Peyer's patch (tissue), 4 donors: Measurements from ENCODE around the gene MGLL.

ENCODE experiments used
- CTCF ChIP-seq, 6 experiments: fragments of 450-650 bp in 4 of 6; fragments of 200-600 bp in 2 of 6; sonication (generic) in 1 of 6; IDR thresholded peaks; one replicate each; pipeline ENCODE4 v1.5.1; 2017 to 2019; ENCODE audit warnings: antibody characterized with exemption in 6 of 6, mild to moderate bottlenecking in 3 of 6, moderate library complexity in 1 of 6
- POLR2A ChIP-seq, 2 donors: fragments of 450-650 bp; IDR thresholded peaks; one replicate each; pipeline ENCODE4 v1.5.1; 2017; ENCODE audit warnings: antibody characterized with exemption in 2 of 2, mild to moderate bottlenecking in 2 of 2, moderate library complexity in 2 of 2

GRCh38 chr3:127652246-127652995, 169.9 kb downstream of the MGLL start:
- TF ChIP-seq CTCF (IDR thresholded peaks at IDR 0.05) (peak; percentile 43 to 82 (median 76)), POLR2A (IDR thresholded peaks at IDR 0.05) (no peak)
